RWPE2 (cell line): ENCODE results near the gene ABI2.

Source experiments
- ATAC-seq: fragments of 200-7000 bp; cut with Tn5 transposase; 3 replicates; pipeline ENCODE4 v1.9.1; 2021; ENCODE audit warnings: low read depth
- DNase-seq: peaks from one replicate; pipeline ENCODE4 v3.0.0-alpha.2; 2020; ENCODE audit warnings: low spot score
- H3K27ac ChIP-seq: fragments of 450-650 bp; 2 replicates; pipeline ENCODE4 v1.5.1; 2017; ENCODE audit warnings: mild to moderate bottlenecking; ENCODE audit not compliant: poor library complexity, severe bottlenecking
- H3K27me3 ChIP-seq: fragments of 250-450 bp; sonication (Bioruptor Pico); 2 replicates; pipeline ENCODE4 v1.5.1; 2021; ENCODE audit warnings: mild to moderate bottlenecking, moderate library complexity; ENCODE audit not compliant: insufficient read depth, poor library complexity, severe bottlenecking
- H3K36me3 ChIP-seq: fragments of 250-450 bp; sonication (Bioruptor Pico); 2 replicates; pipeline ENCODE4 v1.5.1; 2020; ENCODE audit warnings: low read depth, mild to moderate bottlenecking, moderate library complexity
- H3K4me1 ChIP-seq: fragments of 250-450 bp; sonication (Bioruptor Pico); 2 replicates; pipeline ENCODE4 v1.5.1; 2021; ENCODE audit warnings: mild to moderate bottlenecking, moderate library complexity; ENCODE audit not compliant: insufficient read depth, poor library complexity, severe bottlenecking
- H3K4me3 ChIP-seq: fragments of 250-450 bp; sonication (Bioruptor Pico); 2 replicates; pipeline ENCODE4 v1.5.1; 2021; ENCODE audit warnings: mild to moderate bottlenecking, moderate library complexity; ENCODE audit not compliant: severe bottlenecking
- H3K9me3 ChIP-seq: fragments of 250-450 bp; sonication (Bioruptor Pico); 2 replicates; pipeline ENCODE4 v1.5.1; 2021; ENCODE audit warnings: mild to moderate bottlenecking, moderate library complexity; ENCODE audit not compliant: severe bottlenecking
- TF ChIP-seq, protein P1 (sequence below): fragments of 450-650 bp; IDR thresholded peaks from one replicate; pipeline ENCODE4 v1.5.1; 2017; ENCODE audit warnings: mild to moderate bottlenecking, moderate library complexity; ENCODE audit not compliant: poor library complexity, severe bottlenecking

The ABI2 gene

DNA sequence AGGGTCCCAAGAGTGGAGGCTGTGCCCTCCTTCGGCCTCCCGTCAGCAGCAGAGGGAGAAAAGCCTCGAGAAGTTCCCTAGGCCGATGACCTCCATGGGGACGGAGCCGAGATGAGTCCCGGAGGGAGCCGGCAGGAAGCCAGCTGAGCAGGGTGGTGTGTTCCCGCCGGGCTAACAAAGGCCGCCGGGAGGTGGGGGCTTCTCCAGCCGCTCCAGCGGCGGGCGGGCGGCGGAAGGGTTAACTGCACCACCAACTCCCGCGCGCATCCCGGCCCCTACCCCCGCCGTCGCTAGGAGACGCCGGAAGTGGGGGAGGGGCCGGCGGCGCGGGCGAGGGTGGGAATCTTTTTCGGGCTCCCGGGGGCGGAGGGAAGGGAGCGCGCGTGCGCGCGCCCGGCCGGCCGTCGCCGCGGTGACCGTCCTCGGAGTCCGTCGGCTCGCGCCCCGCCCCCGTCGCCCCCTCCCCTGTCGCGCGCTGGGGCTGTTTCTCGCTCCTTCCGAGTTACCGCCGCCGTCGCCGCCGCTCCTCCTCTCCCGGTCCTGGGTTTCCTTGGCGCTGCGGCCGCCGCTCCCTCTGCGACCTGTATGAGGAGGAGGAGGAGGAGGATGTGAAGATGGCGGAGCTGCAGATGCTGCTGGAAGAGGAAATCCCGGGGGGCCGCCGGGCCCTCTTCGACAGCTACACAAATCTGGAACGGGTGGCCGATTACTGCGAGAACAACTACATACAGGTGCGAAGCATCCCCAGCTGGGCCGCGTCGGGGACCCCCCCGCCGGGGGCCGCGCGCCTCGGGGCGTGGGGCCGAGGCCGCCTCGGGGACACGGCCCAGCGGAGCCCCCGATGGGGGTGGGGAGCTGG, at the start of gene ABI2:
Gene ABI2, plus strand, starts transcription at position 494 of the 859 bp plus-strand sequence. Its CDS starts 121 bp downstream, at position 615.
- Histone ChIP-seq H3K4me1 (peaks cover 13% of the 10 kb centered on the region), H3K36me3 (no peaks in the 10 kb centered on the region; the same call in 1 of the 2 replicates), H3K27me3 (no peaks in the 10 kb centered on the region), H3K27ac (peak within 1 kb of the TSS; percentile 62), H3K9me3 (no peaks in the 10 kb centered on the region), H3K4me3 (peak within 1 kb of the TSS; percentile 60)
- peak; percentile 65 for ATAC-seq
- DNase-seq, result peak; percentile 75
- TF ChIP-seq, protein P1, sequence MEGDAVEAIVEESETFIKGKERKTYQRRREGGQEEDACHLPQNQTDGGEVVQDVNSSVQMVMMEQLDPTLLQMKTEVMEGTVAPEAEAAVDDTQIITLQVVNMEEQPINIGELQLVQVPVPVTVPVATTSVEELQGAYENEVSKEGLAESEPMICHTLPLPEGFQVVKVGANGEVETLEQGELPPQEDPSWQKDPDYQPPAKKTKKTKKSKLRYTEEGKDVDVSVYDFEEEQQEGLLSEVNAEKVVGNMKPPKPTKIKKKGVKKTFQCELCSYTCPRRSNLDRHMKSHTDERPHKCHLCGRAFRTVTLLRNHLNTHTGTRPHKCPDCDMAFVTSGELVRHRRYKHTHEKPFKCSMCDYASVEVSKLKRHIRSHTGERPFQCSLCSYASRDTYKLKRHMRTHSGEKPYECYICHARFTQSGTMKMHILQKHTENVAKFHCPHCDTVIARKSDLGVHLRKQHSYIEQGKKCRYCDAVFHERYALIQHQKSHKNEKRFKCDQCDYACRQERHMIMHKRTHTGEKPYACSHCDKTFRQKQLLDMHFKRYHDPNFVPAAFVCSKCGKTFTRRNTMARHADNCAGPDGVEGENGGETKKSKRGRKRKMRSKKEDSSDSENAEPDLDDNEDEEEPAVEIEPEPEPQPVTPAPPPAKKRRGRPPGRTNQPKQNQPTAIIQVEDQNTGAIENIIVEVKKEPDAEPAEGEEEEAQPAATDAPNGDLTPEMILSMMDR, result no peak

DNA sequence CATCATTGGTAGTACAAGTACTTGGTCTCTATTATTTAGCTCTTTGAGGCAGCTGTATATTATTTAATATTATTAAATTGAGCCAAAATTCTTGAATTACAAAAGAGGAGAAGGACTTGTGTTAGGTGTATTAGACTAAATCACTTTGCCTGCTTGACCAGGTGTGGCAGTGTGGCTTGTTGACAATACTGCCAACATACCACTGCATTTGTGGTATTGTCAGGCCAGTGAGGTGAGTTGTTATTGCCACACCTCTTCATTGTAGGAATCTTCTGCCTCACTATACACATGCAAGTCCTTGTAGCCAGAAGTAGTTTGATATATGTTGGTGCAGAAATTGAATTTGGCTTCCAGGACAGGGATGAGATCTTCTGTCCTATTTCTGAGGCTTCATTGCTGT, 48.9 kb upstream of the ABI2 start:
- no peaks in the 10 kb centered on the region for H3K4me1 ChIP-seq
- H3K4me3 ChIP-seq, result no peak overlapping the region
- H3K27ac ChIP-seq, result no peak overlapping the region
- H3K27me3 ChIP-seq, result no peaks in the 10 kb centered on the region
- H3K36me3 ChIP-seq, result peaks cover 61% of the 10 kb centered on the region
- H3K9me3 ChIP-seq, result no peaks in the 10 kb centered on the region
- TF ChIP-seq, protein P1, result peak; percentile 7
- DNase-seq (no peak), ATAC-seq (peak; percentile 42; the same call in 1 of the 3 replicates)

DNA sequence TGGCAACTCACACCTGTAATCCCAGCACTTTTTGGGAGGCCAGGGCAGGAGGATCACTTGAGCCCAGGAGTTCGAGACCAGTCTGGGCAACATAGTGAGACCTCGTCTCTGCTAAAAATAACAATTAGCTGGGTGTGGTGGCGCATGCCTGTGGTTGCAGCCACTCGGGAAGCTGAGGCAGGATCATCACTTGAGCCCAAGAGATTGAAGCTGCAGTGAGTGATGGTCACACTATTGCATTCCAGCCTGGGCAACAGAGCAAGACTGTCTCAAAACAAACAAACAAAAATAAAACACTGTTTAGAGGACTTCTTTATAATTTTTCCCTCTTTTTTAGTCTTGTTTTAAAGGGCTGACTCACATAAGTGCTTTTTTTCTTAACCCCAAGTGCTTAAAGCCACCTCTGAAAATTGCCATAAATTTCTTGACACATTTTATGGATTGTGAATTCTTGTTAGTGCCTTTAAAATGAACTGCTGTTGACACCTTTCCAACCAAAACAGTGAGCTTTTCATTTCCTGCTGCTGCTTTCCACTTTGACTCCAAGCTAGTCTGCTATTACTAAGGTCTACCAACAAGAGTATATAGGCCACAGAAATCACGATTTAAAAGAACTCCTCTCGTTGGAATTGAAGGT, 47.6 kb upstream of the ABI2 start:
- no peak overlapping the region for H3K27ac ChIP-seq
- peaks cover 65% of the 10 kb centered on the region for H3K36me3 ChIP-seq
- H3K27me3 ChIP-seq, result no peaks in the 10 kb centered on the region
- ATAC-seq (no peak), DNase-seq (no peak)
- TF ChIP-seq, protein P1, result no peak
- H3K4me3 ChIP-seq, result no peak overlapping the region
- no peaks in the 10 kb centered on the region for H3K4me1 ChIP-seq
- no peaks in the 10 kb centered on the region for H3K9me3 ChIP-seq

DNA sequence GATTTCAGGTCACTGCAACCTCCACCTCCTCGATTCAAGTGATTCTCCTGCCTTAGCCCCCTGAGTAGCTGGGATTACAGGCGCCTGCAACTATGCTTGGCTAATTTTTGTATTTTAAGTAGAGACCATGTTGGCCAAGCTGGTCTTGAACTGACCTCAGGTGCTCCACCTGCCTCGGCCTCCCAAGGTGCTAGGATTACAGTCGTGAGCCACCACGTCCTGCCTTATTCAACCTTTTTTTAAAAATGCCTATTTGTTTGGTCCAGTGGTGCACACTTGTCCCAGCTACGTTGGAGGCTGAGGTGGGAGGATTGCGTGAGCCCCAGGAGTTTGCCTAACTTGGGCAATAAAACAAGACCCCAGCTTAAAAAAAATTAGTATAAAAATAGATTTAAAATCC, 46.1 kb upstream of the ABI2 start:
- ATAC-seq, result no peak
- no peaks in the 10 kb centered on the region for H3K4me1 ChIP-seq
- DNase-seq, result no peak
- no peaks in the 10 kb centered on the region for H3K27me3 ChIP-seq
- H3K36me3 ChIP-seq, result peaks cover 77% of the 10 kb centered on the region
- no peaks in the 10 kb centered on the region for H3K9me3 ChIP-seq
- H3K27ac ChIP-seq, result no peak overlapping the region
- TF ChIP-seq, protein P1, result no peak
- no peak overlapping the region for H3K4me3 ChIP-seq
